Activated CD8-positive, alpha-beta memory T cell treated with anti-CD3 and anti-CD28 coated beads for 24 hours (primary cell): ENCODE measurements around the gene LIG1.

Source experiments
- DNase-seq: peaks from one replicate; pipeline ENCODE4 v3.0.0-alpha.2; 2020

LIG1 gene

DNA sequence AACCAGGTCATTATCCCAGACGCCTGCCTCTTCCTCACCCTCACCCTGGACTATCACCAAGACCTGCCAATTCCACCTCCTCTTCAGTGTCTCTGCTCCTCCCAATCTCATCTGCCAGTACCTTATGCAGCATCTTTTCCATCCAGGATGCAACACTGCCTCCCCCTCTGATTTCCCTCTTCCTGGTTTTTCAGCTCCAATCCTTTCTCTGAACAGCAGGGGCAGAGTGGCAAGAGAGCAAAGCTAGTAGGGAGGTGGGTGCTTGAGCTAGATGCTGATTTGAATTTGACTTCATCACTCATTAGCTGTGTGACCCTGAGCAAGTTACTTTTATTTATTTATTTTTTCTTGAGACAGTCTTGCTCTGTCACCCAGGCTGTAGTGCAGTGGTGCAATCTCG is 100.7 kb downstream of the LIG1 start:
- no peak for DNase-seq
